Activated CD4-positive, alpha-beta memory T cell treated with anti-CD3 and anti-CD28 coated beads for 36 hours (primary cell): ENCODE results near the gene IFITM1. TPM values are rescaled to one million over a fixed set of nuclear protein-coding genes. Genes with fewer than 3 reads are reported as not detected.
A peak's percentile ranks its signal among the peaks of the same experiment; 100 is the strongest.

ENCODE experiments used
- CTCF ChIA-PET: fragments of 350-600 bp; sonication (Branson Sonifier 250); formaldehyde crosslinking; loops from one replicate; lab custom pipeline; 2021; ENCODE audit warnings: antibody characterized with exemption, inconsistent platforms; lab: Charles Lee
- POLR2A ChIA-PET: fragments of 350-600 bp; sonication (Branson Sonifier 250); formaldehyde crosslinking; loops from one replicate; lab custom pipeline; 2021; ENCODE audit warnings: antibody characterized with exemption; lab: Charles Lee
- DNase-seq: peaks from one replicate; pipeline ENCODE4 v3.0.0-alpha.2; 2020
- H3K27ac Mint-ChIP-seq: one replicate; pipeline ENCODE4 v1.8.0; 2021; ENCODE audit warnings: mixed read lengths
- H3K27me3 Mint-ChIP-seq: one replicate; pipeline ENCODE4 v1.8.0; 2021; ENCODE audit warnings: mixed read lengths
- H3K36me3 Mint-ChIP-seq: one replicate; pipeline ENCODE4 v1.8.0; 2021; ENCODE audit warnings: mixed read lengths
- H3K4me1 Mint-ChIP-seq: one replicate; pipeline ENCODE4 v1.8.0; 2021; ENCODE audit warnings: low read depth, mixed read lengths
- H3K4me3 Mint-ChIP-seq: one replicate; pipeline ENCODE4 v1.8.0; 2021; ENCODE audit warnings: mild to moderate bottlenecking, mixed read lengths
- H3K9me3 Mint-ChIP-seq: one replicate; pipeline ENCODE4 v1.8.0; 2021; ENCODE audit warnings: mixed read lengths
- intact Hi-C: fragments of 100-400 bp; cut with micrococcal nuclease; formaldehyde crosslinking; loops from one replicate; pipeline ENCODE4 v1.15.1; 2023
- total RNA-seq, 2 experiments: library from RNA; stranded (reverse); gene quantifications; one replicate each; pipeline ENCODE4 v1.2.3, GENCODE V29; 2021

IFITM1 gene
- total RNA-seq, 2 experiments from 2014 or later = 195 to 200 TPM

GRCh38 chr11:276219-276618, 37.6 kb upstream of the IFITM1 start:
- Mint-ChIP-seq H3K4me3 (no peak overlapping the region), H3K27me3 (peaks cover 9% of the 10 kb centered on the region)
- CTCF ChIA-PET = interaction anchor here (0.8 kb wide), 1 partner anchor 10 kb away, joined by 3 read pairs; no protein-coding TSS in a partner anchor

GRCh38 chr11:278001-278951, 35.6 kb upstream of the IFITM1 start, which contains the start of gene NLRP6:
Gene NLRP6, plus strand, starts transcription at chr11:278407. Its CDS starts 163 bp downstream, at chr11:278570.
- H3K36me3 Mint-ChIP-seq = peaks cover 10% of the 10 kb centered on the region
- peaks cover 18% of the 10 kb centered on the region for H3K27me3 Mint-ChIP-seq
- peaks cover 12% of the 10 kb centered on the region for H3K9me3 Mint-ChIP-seq
- DNase-seq = no peak
- intact Hi-C loops = no loop called here
- ChIA-PET CTCF (interaction anchor here (0.8 to 9.1 kb wide), 3 partner anchors 27 to 39 kb away, joined by 3 to 57 read pairs (median 4); no protein-coding TSS in a partner anchor), POLR2A (interaction anchor here (1.0 to 1.3 kb wide), 4 partner anchors 9 to 38 kb away, joined by 3 to 4 read pairs (median 3); no protein-coding TSS in a partner anchor)
- peak within 1 kb of the TSS; percentile 63 for H3K27ac Mint-ChIP-seq
- peaks cover 45% of the 10 kb centered on the region for H3K4me1 Mint-ChIP-seq
- H3K4me3 Mint-ChIP-seq = peak within 1 kb of the TSS; percentile 76

More at GRCh38 chr11:276219-276618, 37.6 kb upstream of the IFITM1 start:
- Mint-ChIP-seq H3K9me3 (peaks cover 12% of the 10 kb centered on the region), H3K4me1 (peaks cover 26% of the 10 kb centered on the region), H3K36me3 (peaks cover 8% of the 10 kb centered on the region), H3K27ac (no peak overlapping the region)
- intact Hi-C loops = no loop called here
- no peak for DNase-seq
- POLR2A ChIA-PET = no interaction called here

- Mint-ChIP-seq H3K36me3 (peaks cover 10% of the 10 kb centered on the region), H3K4me3 (peak overlapping the region; percentile 76), H3K9me3 (peaks cover 12% of the 10 kb centered on the region), H3K4me1 (peaks cover 50% of the 10 kb centered on the region), H3K27ac (peak overlapping the region; percentile 63), H3K27me3 (peaks cover 18% of the 10 kb centered on the region)
- ChIA-PET CTCF (interaction anchor here (0.7 to 9.1 kb wide), 8 partner anchors 11 to 162 kb away, joined by 3 to 57 read pairs (median 3); partner anchors contain the start of genes ANO9 and BET1L), POLR2A (interaction anchor here (1.0 to 1.4 kb wide), 5 partner anchors 8 to 72 kb away, joined by 3 to 4 read pairs (median 3); partner anchors contain the start of genes BET1L and RIC8A)
- DNase-seq = peak; percentile 30
- intact Hi-C loops = no loop called here
Measured at GRCh38 chr11:279040-279965, 34.5 kb upstream of the IFITM1 start.

GRCh38 chr11:279966-280705, 33.7 kb upstream of the IFITM1 start:
- intact Hi-C loops = no loop called here
- ChIA-PET POLR2A (interaction anchor here (0.9 to 1.4 kb wide), 3 partner anchors 35 to 75 kb away, joined by 3 read pairs; partner anchors contain the start of genes BET1L and RIC8A), CTCF (interaction anchor here (0.7 to 9.1 kb wide), 13 partner anchors 9 to 555 kb away, joined by 3 to 57 read pairs (median 3); partner anchors contain the start of genes ANO9 and BET1L)
- peak overlapping the region; percentile 54 for H3K27ac Mint-ChIP-seq
- H3K36me3 Mint-ChIP-seq = peaks cover 10% of the 10 kb centered on the region
- H3K4me1 Mint-ChIP-seq = peaks cover 50% of the 10 kb centered on the region
- DNase-seq = peak; percentile 62
- H3K9me3 Mint-ChIP-seq = peaks cover 12% of the 10 kb centered on the region
- peak overlapping the region; percentile 68 for H3K4me3 Mint-ChIP-seq
- peaks cover 18% of the 10 kb centered on the region for H3K27me3 Mint-ChIP-seq

- Mint-ChIP-seq H3K9me3 (peaks cover 11% of the 10 kb centered on the region), H3K27me3 (peaks cover 18% of the 10 kb centered on the region), H3K27ac (peak overlapping the region; percentile 65), H3K4me3 (peak overlapping the region; percentile 74), H3K36me3 (peaks cover 10% of the 10 kb centered on the region), H3K4me1 (peaks cover 50% of the 10 kb centered on the region)
- ChIA-PET CTCF (interaction anchor here (0.8 to 9.1 kb wide), 10 partner anchors 9 to 554 kb away, joined by 3 to 57 read pairs (median 3); no protein-coding TSS in a partner anchor), POLR2A (interaction anchor here (0.9 to 1.4 kb wide), 2 partner anchors 74 kb away, joined by 3 read pairs; partner anchors contain the start of genes BET1L and RIC8A)
- DNase-seq = peak; percentile 59
- intact Hi-C loops = no loop called here
Measured at GRCh38 chr11:280706-281485, 32.9 kb upstream of the IFITM1 start.

- CTCF ChIA-PET = interaction anchor here (0.8 to 9.1 kb wide), 11 partner anchors 10 to 553 kb away, joined by 3 to 57 read pairs (median 3); no protein-coding TSS in a partner anchor
- Mint-ChIP-seq H3K36me3 (peaks cover 5% of the 10 kb centered on the region), H3K9me3 (peaks cover 4% of the 10 kb centered on the region), H3K27ac (peak overlapping the region; percentile 53), H3K27me3 (peaks cover 18% of the 10 kb centered on the region), H3K4me1 (peaks cover 49% of the 10 kb centered on the region), H3K4me3 (peak overlapping the region; percentile 74)
- POLR2A ChIA-PET = no interaction called here
- no peak for DNase-seq
- intact Hi-C loops = no loop called here
Measured at GRCh38 chr11:281486-282161, 32.2 kb upstream of the IFITM1 start.

GRCh38 chr11:282171-282570, 31.7 kb upstream of the IFITM1 start:
- no peaks in the 10 kb centered on the region for H3K9me3 Mint-ChIP-seq
- H3K4me1 Mint-ChIP-seq = peaks cover 50% of the 10 kb centered on the region
- DNase-seq = peak; percentile 8
- peak overlapping the region; percentile 74 for H3K4me3 Mint-ChIP-seq
- ChIA-PET CTCF (interaction anchor here (1.0 to 9.1 kb wide), 6 partner anchors 11 to 62 kb away, joined by 3 to 57 read pairs (median 4); no protein-coding TSS in a partner anchor), POLR2A (no interaction called here)
- peaks cover 18% of the 10 kb centered on the region for H3K27me3 Mint-ChIP-seq
- peak overlapping the region; percentile 53 for H3K27ac Mint-ChIP-seq
- intact Hi-C loops = no loop called here
- peaks cover 2% of the 10 kb centered on the region for H3K36me3 Mint-ChIP-seq

GRCh38 chr11:282630-283360, 31.0 kb upstream of the IFITM1 start:
- DNase-seq = peak; percentile 11
- peaks cover 50% of the 10 kb centered on the region for H3K4me1 Mint-ChIP-seq
- intact Hi-C loops = no loop called here
- H3K27me3 Mint-ChIP-seq = peaks cover 18% of the 10 kb centered on the region
- H3K4me3 Mint-ChIP-seq = peak overlapping the region; percentile 74
- H3K27ac Mint-ChIP-seq = peak overlapping the region; percentile 53
- ChIA-PET POLR2A (no interaction called here), CTCF (interaction anchor here (0.6 to 9.1 kb wide), 5 partner anchors 23 to 76 kb away, joined by 3 to 57 read pairs (median 4); no protein-coding TSS in a partner anchor)
- H3K36me3 Mint-ChIP-seq = peaks cover 3% of the 10 kb centered on the region
- no peaks in the 10 kb centered on the region for H3K9me3 Mint-ChIP-seq
